SU-DHL-6 (cell line): Measurements from ENCODE around the gene ST7.

ENCODE experiments used
- H2AFZ ChIP-seq: fragments of 200-600 bp; sonication (generic); 2 replicates; pipeline ENCODE4 v1.6.1; 2014; ENCODE audit warnings: low read depth, mild to moderate bottlenecking, moderate library complexity, mixed read lengths, antibody characterized with exemption, low read length; ENCODE audit not compliant: severe bottlenecking
- H3F3A ChIP-seq: fragments of 200-600 bp; shearing (Covaris generic); 2 replicates; pipeline ENCODE4 v1.6.0; 2016; ENCODE audit warnings: antibody characterized with exemption, mild to moderate bottlenecking; ENCODE audit not compliant: insufficient read depth
- H3K27ac ChIP-seq: fragments of 200-600 bp; sonication (generic); 2 replicates; pipeline ENCODE4 v1.5.1; 2016; ENCODE audit warnings: low read depth, mild to moderate bottlenecking, low read length, moderate library complexity, mixed read lengths
- H3K27me3 ChIP-seq: fragments of 200-600 bp; sonication (generic), shearing (Covaris generic); 2 replicates; pipeline ENCODE4 v1.6.0; 2014; ENCODE audit warnings: mild to moderate bottlenecking, low read length
- H3K36me3 ChIP-seq: fragments of 200-600 bp; sonication (generic); 2 replicates; pipeline ENCODE4 v1.6.1; 2014; ENCODE audit warnings: mild to moderate bottlenecking, low read length, mixed read lengths
- H3K4me2 ChIP-seq: fragments of 300-600, 200-600 bp; shearing (Covaris generic), sonication (generic); 2 replicates; pipeline ENCODE4 v1.6.0; 2014; ENCODE audit warnings: low read length, low read depth, mild to moderate bottlenecking; ENCODE audit not compliant: poor library complexity, severe bottlenecking
- H3K4me3 ChIP-seq: fragments of 200-600 bp; sonication (generic); 2 replicates; pipeline ENCODE4 v1.5.1; 2014; ENCODE audit warnings: antibody characterized with exemption, low read length, mild to moderate bottlenecking, mixed read lengths; ENCODE audit not compliant: insufficient read depth, poor library complexity, severe bottlenecking
- H3K79me2 ChIP-seq: fragments of 200-600 bp; sonication (generic); 2 replicates; pipeline ENCODE4 v1.6.1; 2014; ENCODE audit warnings: mild to moderate bottlenecking, low read length, moderate library complexity; ENCODE audit not compliant: insufficient read depth
- H3K9ac ChIP-seq: fragments of 200-600 bp; sonication (generic); 2 replicates; pipeline ENCODE4 v1.7.0; 2014; ENCODE audit warnings: mild to moderate bottlenecking, low read length
- H3K9me2 ChIP-seq: fragments of 200-600 bp; sonication (generic); replicated peaks from 2 replicates; pipeline ENCODE4 v1.6.1; 2014; ENCODE audit warnings: low read length; ENCODE audit not compliant: insufficient read depth
- H3K9me3 ChIP-seq: fragments of 200-600 bp; sonication (generic); 2 replicates; pipeline ENCODE4 v1.6.1; 2014; ENCODE audit warnings: low read length, mixed read lengths; ENCODE audit not compliant: insufficient read depth
- H4K20me1 ChIP-seq: fragments of 200-600 bp; sonication (generic); 2 replicates; pipeline ENCODE4 v1.6.1; 2014; ENCODE audit warnings: low read depth, mild to moderate bottlenecking, antibody characterized with exemption, low read length, moderate library complexity, mixed read lengths
- EZH2phosphoT487 ChIP-seq: fragments of 200-600 bp; sonication (generic), shearing (Covaris generic); conservative IDR thresholded peaks from 2 replicates; pipeline ENCODE4 v1.6.1; 2018; ENCODE audit warnings: mild to moderate bottlenecking, antibody characterized with exemption, low read length, moderate library complexity, mixed read lengths
- TF ChIP-seq, protein P1 (sequence below): fragments of 200-600 bp; sonication (generic); IDR thresholded peaks from one replicate; pipeline ENCODE4 v1.5.1; 2017; ENCODE audit warnings: antibody characterized with exemption, mild to moderate bottlenecking, low read length, moderate library complexity; ENCODE audit not compliant: insufficient read depth, poor library complexity, severe bottlenecking

ST7 gene

DNA sequence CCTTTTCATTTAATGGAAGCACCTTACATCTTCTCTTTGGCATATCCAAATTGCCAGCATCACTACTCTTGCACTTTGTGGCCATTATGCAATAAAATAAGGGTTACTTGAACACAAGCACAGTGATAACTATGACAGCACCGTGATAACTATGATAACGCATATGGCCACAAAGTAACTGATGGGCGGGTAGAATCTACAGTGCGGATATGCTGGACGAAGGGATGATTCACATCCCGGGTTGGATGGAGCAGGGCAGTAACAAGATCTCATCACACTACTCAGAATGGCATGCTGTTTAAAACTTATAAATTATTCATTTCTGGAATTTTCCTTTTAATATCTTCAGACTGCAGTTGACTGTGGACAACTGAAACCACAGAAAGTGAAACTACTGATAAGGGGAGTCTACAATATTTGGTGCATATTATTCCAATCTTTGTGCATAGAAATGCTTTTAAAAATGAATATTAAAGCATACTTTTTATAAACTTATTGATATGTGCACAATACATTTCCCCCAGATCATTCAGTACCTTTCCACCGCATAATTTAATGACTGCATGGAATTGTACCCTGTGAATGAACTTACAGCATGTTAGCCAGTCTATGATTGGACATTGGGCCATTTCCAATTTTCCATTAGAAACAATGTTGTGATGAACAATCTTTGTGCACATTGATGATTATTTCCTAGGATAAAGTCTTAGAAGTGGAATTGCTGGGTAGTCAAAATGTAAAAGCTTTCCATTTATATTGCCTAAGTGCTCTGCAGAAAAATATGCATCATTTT lies 233.1 kb downstream of the ST7 start:
- H3K4me2 ChIP-seq = no peak overlapping the region
- H3K4me3 ChIP-seq = no peak overlapping the region

DNA sequence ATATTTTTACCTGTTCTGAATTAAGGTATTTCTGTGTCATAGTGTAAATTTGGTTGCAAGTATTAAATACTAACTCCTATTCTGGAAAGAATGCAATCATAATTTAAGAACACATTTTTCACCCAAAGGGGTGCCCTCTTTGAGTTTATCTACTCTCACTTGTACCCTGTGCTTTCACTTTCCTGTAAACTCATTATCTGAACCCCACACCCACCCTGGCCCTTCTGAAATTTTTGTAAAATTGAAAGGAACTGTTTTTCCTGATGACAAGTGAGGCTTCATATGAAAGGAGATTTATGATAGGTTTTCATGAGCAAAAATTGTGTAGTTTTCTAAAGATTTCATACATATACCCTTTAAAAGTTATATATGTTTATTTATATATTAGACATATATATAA lies 235.1 kb downstream of the ST7 start:
- no peak overlapping the region for H3K27ac ChIP-seq
- H3K79me2 ChIP-seq = no peaks in the 10 kb centered on the region
- H3K9me3 ChIP-seq = no peaks in the 10 kb centered on the region
- H4K20me1 ChIP-seq = no peaks in the 10 kb centered on the region
- no peaks in the 10 kb centered on the region for H3K27me3 ChIP-seq
- no peak overlapping the region for H3K9ac ChIP-seq
- no peaks in the 10 kb centered on the region for H3K9me2 ChIP-seq
- H3K36me3 ChIP-seq = no peaks in the 10 kb centered on the region
- no peak overlapping the region for H3K4me2 ChIP-seq
- H3F3A ChIP-seq = no peaks in the 10 kb centered on the region
- no peak overlapping the region for H2AFZ ChIP-seq
- TF ChIP-seq, protein P1, sequence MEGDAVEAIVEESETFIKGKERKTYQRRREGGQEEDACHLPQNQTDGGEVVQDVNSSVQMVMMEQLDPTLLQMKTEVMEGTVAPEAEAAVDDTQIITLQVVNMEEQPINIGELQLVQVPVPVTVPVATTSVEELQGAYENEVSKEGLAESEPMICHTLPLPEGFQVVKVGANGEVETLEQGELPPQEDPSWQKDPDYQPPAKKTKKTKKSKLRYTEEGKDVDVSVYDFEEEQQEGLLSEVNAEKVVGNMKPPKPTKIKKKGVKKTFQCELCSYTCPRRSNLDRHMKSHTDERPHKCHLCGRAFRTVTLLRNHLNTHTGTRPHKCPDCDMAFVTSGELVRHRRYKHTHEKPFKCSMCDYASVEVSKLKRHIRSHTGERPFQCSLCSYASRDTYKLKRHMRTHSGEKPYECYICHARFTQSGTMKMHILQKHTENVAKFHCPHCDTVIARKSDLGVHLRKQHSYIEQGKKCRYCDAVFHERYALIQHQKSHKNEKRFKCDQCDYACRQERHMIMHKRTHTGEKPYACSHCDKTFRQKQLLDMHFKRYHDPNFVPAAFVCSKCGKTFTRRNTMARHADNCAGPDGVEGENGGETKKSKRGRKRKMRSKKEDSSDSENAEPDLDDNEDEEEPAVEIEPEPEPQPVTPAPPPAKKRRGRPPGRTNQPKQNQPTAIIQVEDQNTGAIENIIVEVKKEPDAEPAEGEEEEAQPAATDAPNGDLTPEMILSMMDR = no peak
- no peak for TF ChIP-seq EZH2phosphoT487
- H3K4me3 ChIP-seq = no peak overlapping the region

More for the DNA sequence above, 233.1 kb downstream of the ST7 start:
- Histone ChIP-seq H3K9ac (no peak overlapping the region), H3K27me3 (no peaks in the 10 kb centered on the region), H3K9me3 (no peaks in the 10 kb centered on the region), H2AFZ (no peak overlapping the region), H3K9me2 (no peaks in the 10 kb centered on the region), H3K36me3 (no peaks in the 10 kb centered on the region), H3F3A (no peaks in the 10 kb centered on the region), H3K79me2 (no peaks in the 10 kb centered on the region), H4K20me1 (no peaks in the 10 kb centered on the region), H3K27ac (no peak overlapping the region)
- TF ChIP-seq, protein P1 = no peak
- no peak for TF ChIP-seq EZH2phosphoT487

DNA sequence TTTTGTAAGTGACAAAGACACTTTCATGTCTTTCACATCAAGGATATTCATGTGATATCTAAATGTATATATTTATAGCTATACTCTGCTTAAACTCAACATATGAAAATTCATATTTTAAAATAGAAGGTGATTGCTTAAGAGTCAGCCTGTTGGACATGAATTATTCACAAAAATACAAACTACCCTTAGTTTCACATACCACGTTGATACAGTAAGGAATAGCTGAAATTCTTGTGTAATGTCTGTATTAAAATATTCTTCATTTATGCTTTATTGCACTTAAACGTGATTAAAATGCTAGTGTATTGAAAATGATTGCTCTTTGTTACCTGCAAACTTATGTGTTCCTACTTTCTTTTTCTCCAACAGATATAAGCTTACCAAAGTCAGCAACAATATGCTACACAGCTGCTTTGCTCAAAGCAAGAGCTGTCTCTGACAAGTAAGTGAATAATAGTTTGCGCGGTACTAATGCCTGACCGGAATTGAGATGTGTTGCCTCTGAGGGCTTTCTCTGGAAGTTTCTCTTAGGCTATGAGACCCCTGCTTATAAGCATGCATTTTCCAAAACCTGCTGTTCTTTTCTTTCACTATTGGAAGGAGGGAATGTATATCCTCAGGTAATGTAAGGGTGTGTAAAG lies 235.8 kb downstream of the ST7 start:
- TF ChIP-seq EZH2phosphoT487 = no peak
- TF ChIP-seq, protein P1 = no peak
- Histone ChIP-seq H3F3A (no peaks in the 10 kb centered on the region), H3K36me3 (no peaks in the 10 kb centered on the region), H2AFZ (no peak overlapping the region), H3K27me3 (no peaks in the 10 kb centered on the region), H3K4me2 (no peak overlapping the region), H3K79me2 (no peaks in the 10 kb centered on the region), H3K27ac (no peak overlapping the region), H3K9ac (no peak overlapping the region), H3K9me3 (no peaks in the 10 kb centered on the region), H4K20me1 (no peaks in the 10 kb centered on the region), H3K4me3 (no peak overlapping the region), H3K9me2 (no peaks in the 10 kb centered on the region)
